Peyer's patch (tissue), 4 donors: ENCODE results near the gene MIDN.

Experiments
- POLR2A ChIP-seq, 2 donors: fragments of 450-650 bp; IDR thresholded peaks; one replicate each; pipeline ENCODE4 v1.5.1; 2017; ENCODE audit warnings: antibody characterized with exemption in 2 of 2, mild to moderate bottlenecking in 2 of 2, moderate library complexity in 2 of 2
- TF ChIP-seq, protein P1 (sequence below), 6 experiments: fragments of 450-650 bp in 4 of 6; fragments of 200-600 bp in 2 of 6; sonication (generic) in 1 of 6; IDR thresholded peaks; one replicate each; pipeline ENCODE4 v1.5.1; 2017 to 2019; ENCODE audit warnings: antibody characterized with exemption in 6 of 6, mild to moderate bottlenecking in 3 of 6, moderate library complexity in 1 of 6

DNA sequence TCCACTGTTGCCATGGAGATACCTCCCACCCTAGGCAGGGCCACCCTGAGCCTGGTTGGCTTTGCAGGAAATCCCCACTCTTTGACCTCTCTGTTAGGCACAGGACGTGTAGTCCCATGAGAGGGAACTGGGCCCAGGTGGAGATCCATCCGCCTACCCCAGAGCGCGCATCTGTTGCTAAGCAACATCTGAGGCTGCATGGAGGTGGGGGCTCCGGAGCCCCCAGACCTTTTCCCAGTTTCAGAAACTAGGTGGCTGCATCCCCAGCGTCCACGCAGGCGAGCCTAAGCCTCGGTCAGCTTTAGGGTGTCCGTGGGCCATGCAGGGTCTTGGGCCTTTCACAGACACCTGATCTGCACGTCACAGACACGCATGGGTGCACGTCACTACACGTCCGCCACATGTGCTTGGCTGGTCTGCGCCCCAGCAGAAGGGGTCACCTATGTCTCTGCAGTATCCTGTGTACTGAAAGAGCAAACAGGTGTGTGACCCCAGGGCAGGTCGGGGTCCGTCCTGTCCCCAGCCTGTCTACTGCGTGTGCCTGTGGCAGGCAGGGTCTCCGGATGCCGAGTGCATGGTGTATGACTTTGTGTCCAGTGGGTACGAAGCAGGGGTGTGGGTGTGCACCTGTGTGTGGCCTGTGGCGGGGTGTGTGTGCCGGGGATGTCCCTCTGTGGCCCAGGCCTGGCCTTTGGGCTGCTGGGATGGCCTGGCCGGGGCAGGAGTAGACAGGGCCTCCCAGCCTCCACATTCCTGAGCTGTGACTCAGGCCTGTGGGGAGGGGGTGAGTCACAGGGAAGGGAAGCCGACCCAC is 16.6 kb downstream of the MIDN start:
- TF ChIP-seq, protein P1, sequence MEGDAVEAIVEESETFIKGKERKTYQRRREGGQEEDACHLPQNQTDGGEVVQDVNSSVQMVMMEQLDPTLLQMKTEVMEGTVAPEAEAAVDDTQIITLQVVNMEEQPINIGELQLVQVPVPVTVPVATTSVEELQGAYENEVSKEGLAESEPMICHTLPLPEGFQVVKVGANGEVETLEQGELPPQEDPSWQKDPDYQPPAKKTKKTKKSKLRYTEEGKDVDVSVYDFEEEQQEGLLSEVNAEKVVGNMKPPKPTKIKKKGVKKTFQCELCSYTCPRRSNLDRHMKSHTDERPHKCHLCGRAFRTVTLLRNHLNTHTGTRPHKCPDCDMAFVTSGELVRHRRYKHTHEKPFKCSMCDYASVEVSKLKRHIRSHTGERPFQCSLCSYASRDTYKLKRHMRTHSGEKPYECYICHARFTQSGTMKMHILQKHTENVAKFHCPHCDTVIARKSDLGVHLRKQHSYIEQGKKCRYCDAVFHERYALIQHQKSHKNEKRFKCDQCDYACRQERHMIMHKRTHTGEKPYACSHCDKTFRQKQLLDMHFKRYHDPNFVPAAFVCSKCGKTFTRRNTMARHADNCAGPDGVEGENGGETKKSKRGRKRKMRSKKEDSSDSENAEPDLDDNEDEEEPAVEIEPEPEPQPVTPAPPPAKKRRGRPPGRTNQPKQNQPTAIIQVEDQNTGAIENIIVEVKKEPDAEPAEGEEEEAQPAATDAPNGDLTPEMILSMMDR (IDR thresholded peaks at IDR 0.05) = no peak
- peak in 1 of 2 donors; percentile 25 for TF ChIP-seq POLR2A (IDR thresholded peaks at IDR 0.05)
